AG09319 (cell line): ENCODE data around the gene LRRN4.

Experiments used
- DNase-seq: peaks from one replicate; pipeline ENCODE4 v3.0.0-alpha.2; 2010; ENCODE audit warnings: low read depth; ENCODE audit errors: extremely low read depth
- CTCF ChIP-seq: IDR thresholded peaks from 2 replicates; pipeline ENCODE4 v1.5.1; 2011; ENCODE audit warnings: low read depth, mild to moderate bottlenecking, inconsistent platforms, low read length, moderate library complexity

The LRRN4 gene

GRCh38 chr20:6014957-6015356, 38.9 kb downstream of the LRRN4 start:
- no peak for DNase-seq
- TF ChIP-seq CTCF, result no peak

GRCh38 chr20:6014017-6014416, 39.8 kb downstream of the LRRN4 start:
- DNase-seq, result no peak
- no peak for TF ChIP-seq CTCF

- no peak for DNase-seq
Observed at GRCh38 chr20:6012179-6012578, 41.7 kb downstream of the LRRN4 start.

GRCh38 chr20:6008254-6008653, 45.6 kb downstream of the LRRN4 start:
- peak; percentile 78 for DNase-seq
- no peak for TF ChIP-seq CTCF

More at GRCh38 chr20:6012179-6012578, 41.7 kb downstream of the LRRN4 start:
- TF ChIP-seq CTCF, result no peak

- TF ChIP-seq CTCF, result no peak
- DNase-seq, result no peak
Observed at GRCh38 chr20:6007529-6008103, 46.2 kb downstream of the LRRN4 start.

GRCh38 chr20:6007094-6007528, 46.7 kb downstream of the LRRN4 start:
- TF ChIP-seq CTCF, result no peak
- no peak for DNase-seq

GRCh38 chr20:6006603-6006949, 47.3 kb downstream of the LRRN4 start:
- no peak for TF ChIP-seq CTCF
- DNase-seq, result no peak
